CD4-positive, alpha-beta T cell treated with Interleukin-17A for 4 hours (primary cell): ENCODE data around the gene CORO2A.
"Not testable (repeated sequence)": the region's sequence is repeated elsewhere in the genome, so short reads cannot be mapped to it uniquely, and the experiment has no call there.

Source experiments
- DNase-seq: peaks from one replicate; pipeline ENCODE4 v3.0.0-alpha.2; 2020; ENCODE audit warnings: mixed read lengths

Gene CORO2A

GRCh38 chr9:98080326-98080725 is 112.1 kb downstream of the CORO2A start:
- no peak for DNase-seq

- no peak for DNase-seq
Measured at GRCh38 chr9:98078895-98079294, 113.5 kb downstream of the CORO2A start.

- DNase-seq: not testable (repeated sequence)
Measured at GRCh38 chr9:98076514-98076890, 115.9 kb downstream of the CORO2A start.

- DNase-seq: peak; percentile 41
Measured at GRCh38 chr9:98075332-98075805, 117.1 kb downstream of the CORO2A start.

GRCh38 chr9:98074115-98074990 is 118.1 kb downstream of the CORO2A start:
- DNase-seq: peak; percentile 80

GRCh38 chr9:98071737-98072136 is 120.7 kb downstream of the CORO2A start:
- DNase-seq: no peak
